Measurements from ENCODE around the gene CFAP410.
"Not testable (repeated sequence)": the region's sequence is repeated elsewhere in the genome, so short reads cannot be mapped to it uniquely, and the experiment has no call there.

DNA sequence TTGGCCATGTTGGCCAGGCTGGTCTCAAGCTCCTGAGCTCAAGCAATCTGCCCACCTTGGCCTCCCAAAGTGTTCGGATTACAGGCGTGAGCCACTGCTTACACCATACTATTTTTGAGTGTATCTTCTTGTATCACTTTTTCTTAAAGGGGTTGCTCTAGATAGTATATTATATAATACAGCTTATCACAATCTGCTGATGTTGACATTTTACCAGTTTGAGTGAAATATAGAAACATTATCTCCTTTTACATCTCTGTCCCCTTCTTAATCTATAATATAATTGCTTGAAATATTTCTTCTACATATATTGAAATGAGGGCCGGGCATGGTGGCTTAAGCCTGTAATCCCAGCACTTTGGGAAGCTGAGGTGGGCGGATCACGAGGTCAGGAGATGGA lies 22.7 kb upstream of the CFAP410 start:
- not testable (repeated sequence) for TF ChIP-seq EZH2 (IDR thresholded peaks at IDR 0.05; ENCODE audit: insufficient read depth, poor library complexity, severe bottlenecking); EZH2phosphoT487 (IDR thresholded peaks at IDR 0.05; ENCODE audit: insufficient read depth, low read depth)
